HepG2 (cell line): ENCODE results near the gene ARPC3. TPM values are rescaled to one million over a fixed set of nuclear protein-coding genes. Genes with fewer than 3 reads are reported as not detected.
A peak's percentile ranks its signal among the peaks of the same experiment; 100 is the strongest.

Experiments used
- ATF1 ChIP-seq: IDR thresholded peaks from 2 replicates; pipeline ENCODE4 v1.6.1; 2016; ENCODE audit warnings: mild to moderate bottlenecking, control low read depth
- ATF7 ChIP-seq, 2 experiments: fragments of 450-650 bp in 1 of 2; sonication (generic) in 1 of 2; formaldehyde crosslinking in 1 of 2; IDR thresholded peaks; 2 replicates each; pipeline versions ENCODE4 v1.4.0 to v1.6.1; 2016 to 2020; ENCODE audit warnings: antibody characterized with exemption in 1 of 2, mild to moderate bottlenecking in 1 of 2, missing genetic modification reagents in 1 of 2
- ELF1 ChIP-seq: sonication (generic); formaldehyde crosslinking; IDR thresholded peaks from 2 replicates; pipeline ENCODE4 v1.4.0; 2020; ENCODE audit warnings: missing genetic modification reagents
- ELF3 ChIP-seq: IDR thresholded peaks from 2 replicates; pipeline ENCODE4 v1.6.1; 2016; ENCODE audit warnings: missing genetic modification reagents, missing compliant biosample characterization
- KAT2B ChIP-seq: fragments of 150-350 bp; IDR thresholded peaks from 2 replicates; pipeline ENCODE4 v1.6.1; 2014; ENCODE audit warnings: low read depth, low read length, borderline replicate concordance
- MAFG ChIP-seq: sonication (generic); formaldehyde crosslinking; IDR thresholded peaks from 2 replicates; pipeline ENCODE4 v1.5.1; 2020; ENCODE audit warnings: mild to moderate bottlenecking, missing genetic modification reagents
- PHF5A ChIP-seq: IDR thresholded peaks from one replicate; pipeline ENCODE4 v1.6.1; 2018; ENCODE audit warnings: low read depth, missing genetic modification reagents; ENCODE audit not compliant: unreplicated experiment
- POLR2AphosphoS2 ChIP-seq: IDR thresholded peaks from 2 replicates; pipeline ENCODE4 v1.6.1; 2011; ENCODE audit warnings: low read depth, low read length, improper control_type of control experiment
- PTBP1 ChIP-seq: fragments of 200-400 bp; formaldehyde crosslinking; IDR thresholded peaks from 2 replicates; pipeline ENCODE4 v1.6.1; 2018; ENCODE audit warnings: low read length, low read depth; ENCODE audit not compliant: poor library complexity, severe bottlenecking
- RBAK ChIP-seq: sonication (generic); formaldehyde crosslinking; IDR thresholded peaks from 2 replicates; pipeline ENCODE4 v1.5.1; 2020; ENCODE audit warnings: mild to moderate bottlenecking, missing genetic modification reagents
- SIN3B ChIP-seq: fragments of 150-350 bp; IDR thresholded peaks from 2 replicates; pipeline ENCODE4 v1.6.1; 2014; ENCODE audit warnings: low read length
- SNRNP70 ChIP-seq: fragments of 200-400 bp; formaldehyde crosslinking; IDR thresholded peaks from 2 replicates; pipeline ENCODE4 v1.6.1; 2017; ENCODE audit warnings: mild to moderate bottlenecking, low read depth, low read length, moderate library complexity
- STAT5B ChIP-seq: sonication (generic); formaldehyde crosslinking; IDR thresholded peaks from 2 replicates; pipeline ENCODE4 v1.4.0; 2020; ENCODE audit warnings: missing genetic modification reagents
- TCF7L2 ChIP-seq: IDR thresholded peaks from 2 replicates; pipeline ENCODE4 v1.6.1; 2011; ENCODE audit warnings: mild to moderate bottlenecking, low read depth, low read length, moderate library complexity
- ZFY ChIP-seq: sonication (generic); formaldehyde crosslinking; IDR thresholded peaks from 2 replicates; pipeline ENCODE4 v1.4.0; 2020; ENCODE audit warnings: missing genetic modification reagents
- ZNF446 ChIP-seq: sonication (generic); formaldehyde crosslinking; IDR thresholded peaks from 2 replicates; pipeline ENCODE4 v1.5.0; 2020; ENCODE audit warnings: mild to moderate bottlenecking, missing genetic modification reagents
- ZNF780A ChIP-seq: sonication (generic); formaldehyde crosslinking; IDR thresholded peaks from 2 replicates; pipeline ENCODE4 v1.8.0; 2022; ENCODE audit warnings: mild to moderate bottlenecking, missing genetic modification reagents, moderate library complexity
- polyA plus RNA-seq, 8 experiments: library from polyadenylated mRNA; depleted of rRNA in 3 of 8; stranded (reverse) in 7 of 8; unstranded in 1 of 8; fragments of >200 nt; fragmentation: Illumina TruSeq in 4 of 8; extraction: Trizol in 4 of 8; gene quantifications; 2 replicates each; pipeline versions ENCODE4 v1.2.1 to v1.2.3, GENCODE V29; 2011 to 2016; ENCODE audit warnings: low read depth in 4 of 8, missing spikeins in 1 of 8, mixed read lengths in 1 of 8; ENCODE audit not compliant: insufficient read depth in 1 of 8
- total RNA-seq, 5 experiments: library from RNA; depleted of rRNA; stranded (reverse); fragments of >200 nt; fragmentation: Illumina TruSeq; extraction: Trizol; gene quantifications; 2 replicates each; pipeline ENCODE4 v1.2.3, GENCODE V29; 2016; ENCODE audit warnings: low read depth in 1 of 5
- TF ChIP-seq, protein P1 (sequence below), 2 experiments: fragments of 450-650 bp in 1 of 2; sonication (generic) in 1 of 2; formaldehyde crosslinking; IDR thresholded peaks; 2 replicates each; pipeline versions ENCODE4 v1.5.0 to v1.8.0; 2020 to 2022; ENCODE audit warnings: mild to moderate bottlenecking in 1 of 2, missing genetic modification reagents in 1 of 2
- TF ChIP-seq, protein P2 (sequence below): sonication (generic); formaldehyde crosslinking; IDR thresholded peaks from 2 replicates; pipeline ENCODE4 v1.5.1; 2020; ENCODE audit warnings: missing genetic modification reagents, mild to moderate bottlenecking, borderline replicate concordance
- TF ChIP-seq, protein P3 (sequence below): IDR thresholded peaks from 2 replicates; pipeline ENCODE4 v1.6.1; 2012; ENCODE audit warnings: inconsistent platforms
- TF ChIP-seq, protein P4 (sequence below): sonication (generic); formaldehyde crosslinking; IDR thresholded peaks from 2 replicates; pipeline ENCODE4 v1.5.0; 2020; ENCODE audit warnings: missing genetic modification reagents
- TF ChIP-seq, protein P5 (sequence below): sonication (generic); formaldehyde crosslinking; IDR thresholded peaks from 2 replicates; pipeline ENCODE4 v1.4.0; 2020; ENCODE audit warnings: missing genetic modification reagents
- TF ChIP-seq, protein P6 (sequence below): sonication (generic); formaldehyde crosslinking; IDR thresholded peaks from 2 replicates; pipeline ENCODE4 v1.8.1; 2023; ENCODE audit warnings: missing genetic modification reagents, mild to moderate bottlenecking, borderline replicate concordance
- TF ChIP-seq, protein P7 (sequence below): sonication (generic); formaldehyde crosslinking; IDR thresholded peaks from 2 replicates; pipeline ENCODE4 v1.5.0; 2020; ENCODE audit warnings: missing genetic modification reagents, mild to moderate bottlenecking, borderline replicate concordance

ARPC3 gene
- total and polyA plus RNA-seq, 2 of the 13 experiments (the other 11 are each of a cell fraction or from before 2014, with no cell fraction given) = 32.7 to 234 TPM

DNA sequence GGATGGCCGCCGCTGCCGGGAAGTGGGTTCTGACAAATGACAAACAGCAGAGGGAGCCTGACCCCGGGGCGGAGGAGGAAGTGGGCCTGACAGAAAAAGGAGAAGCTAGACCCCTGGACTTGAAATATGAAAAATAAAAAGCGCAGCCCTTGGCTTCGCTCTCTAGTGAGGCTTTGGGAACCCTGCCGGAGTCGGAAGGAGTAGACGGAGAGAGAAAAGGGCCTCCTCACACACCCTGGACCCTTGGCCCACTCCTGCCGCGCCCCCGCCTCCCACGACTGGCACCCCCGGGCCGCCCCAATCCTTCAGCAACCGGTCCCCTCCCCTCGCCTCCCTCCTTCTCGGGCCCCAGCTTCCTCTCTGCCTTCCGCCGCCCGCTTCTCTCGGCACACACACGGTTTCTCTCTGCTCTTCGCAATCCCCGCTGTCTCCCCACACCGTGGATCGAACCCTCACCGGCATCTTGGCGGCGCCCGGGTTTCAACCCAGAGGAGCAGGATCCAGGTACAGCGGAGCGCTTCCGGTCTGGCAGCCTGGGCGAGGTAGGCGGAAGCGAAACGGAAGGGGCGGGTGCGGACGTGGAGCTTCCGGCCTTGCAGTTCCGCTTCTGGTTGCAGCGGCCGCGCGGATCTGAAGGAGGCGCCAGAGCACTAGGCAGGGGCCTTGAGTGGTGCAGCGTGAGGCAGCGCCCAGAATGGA, at the start of gene ARPC3 (continued):
- TF ChIP-seq, protein P1, sequence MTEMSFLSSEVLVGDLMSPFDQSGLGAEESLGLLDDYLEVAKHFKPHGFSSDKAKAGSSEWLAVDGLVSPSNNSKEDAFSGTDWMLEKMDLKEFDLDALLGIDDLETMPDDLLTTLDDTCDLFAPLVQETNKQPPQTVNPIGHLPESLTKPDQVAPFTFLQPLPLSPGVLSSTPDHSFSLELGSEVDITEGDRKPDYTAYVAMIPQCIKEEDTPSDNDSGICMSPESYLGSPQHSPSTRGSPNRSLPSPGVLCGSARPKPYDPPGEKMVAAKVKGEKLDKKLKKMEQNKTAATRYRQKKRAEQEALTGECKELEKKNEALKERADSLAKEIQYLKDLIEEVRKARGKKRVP (CRISPR knock-in tag; IDR thresholded peaks at IDR 0.05) = peak in 1 of 2 experiments; percentile 59; a peak in 1 of 4 replicates
- TF ChIP-seq ATF7 (IDR thresholded peaks at IDR 0.05) (no peak), ATF7 (CRISPR knock-in tag; IDR thresholded peaks at IDR 0.05) (no peak), MAFG (CRISPR knock-in tag) (no peak), KAT2B (no peak), ELF1 (CRISPR knock-in tag) (peak; percentile 99), PTBP1 (no peak), ATF1 (CRISPR knock-in tag) (no peak), RBAK (CRISPR knock-in tag) (no peak), TCF7L2 (no peak), SIN3B (no peak), ZNF780A (no peak), PHF5A (CRISPR knock-in tag) (peak; percentile 67), ELF3 (CRISPR knock-in tag) (peak; percentile 86), ZNF446 (peak; percentile 74; the same call in 1 of the 2 replicates), ZFY (peak; percentile 77), POLR2AphosphoS2 (no peak), SNRNP70 (no peak), STAT5B (CRISPR knock-in tag) (no peak)
- TF ChIP-seq, protein P2, sequence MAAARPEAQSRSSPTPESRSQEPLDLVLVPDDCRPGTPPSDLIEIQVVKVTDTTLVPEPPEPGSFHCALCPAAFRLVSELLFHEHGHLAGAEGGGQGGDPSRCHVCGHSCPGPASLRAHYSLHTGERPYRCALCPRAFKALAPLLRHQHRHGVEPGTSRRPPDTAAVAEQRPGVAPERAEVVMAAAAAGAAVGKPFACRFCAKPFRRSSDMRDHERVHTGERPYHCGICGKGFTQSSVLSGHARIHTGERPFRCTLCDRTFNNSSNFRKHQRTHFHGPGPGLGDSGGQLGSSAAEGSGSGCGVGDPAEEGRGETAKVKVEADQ (CRISPR knock-in tag) = no peak
- TF ChIP-seq, protein P3, sequence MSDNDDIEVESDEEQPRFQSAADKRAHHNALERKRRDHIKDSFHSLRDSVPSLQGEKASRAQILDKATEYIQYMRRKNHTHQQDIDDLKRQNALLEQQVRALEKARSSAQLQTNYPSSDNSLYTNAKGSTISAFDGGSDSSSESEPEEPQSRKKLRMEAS = peak; percentile 6; the same call in 1 of the 2 replicates
- TF ChIP-seq, protein P4, sequence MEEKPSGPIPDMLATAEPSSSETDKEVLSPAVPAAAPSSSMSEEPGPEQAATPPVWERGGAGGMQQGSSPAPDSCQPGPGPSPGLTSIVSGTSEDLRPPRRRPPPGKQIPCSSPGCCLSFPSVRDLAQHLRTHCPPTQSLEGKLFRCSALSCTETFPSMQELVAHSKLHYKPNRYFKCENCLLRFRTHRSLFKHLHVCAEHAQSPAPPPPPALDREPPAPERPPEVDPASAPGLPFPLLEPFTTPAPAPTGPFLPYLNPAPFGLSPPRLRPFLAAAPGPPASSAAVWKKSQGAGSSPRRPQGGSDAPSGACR = no peak
- TF ChIP-seq, protein P5, sequence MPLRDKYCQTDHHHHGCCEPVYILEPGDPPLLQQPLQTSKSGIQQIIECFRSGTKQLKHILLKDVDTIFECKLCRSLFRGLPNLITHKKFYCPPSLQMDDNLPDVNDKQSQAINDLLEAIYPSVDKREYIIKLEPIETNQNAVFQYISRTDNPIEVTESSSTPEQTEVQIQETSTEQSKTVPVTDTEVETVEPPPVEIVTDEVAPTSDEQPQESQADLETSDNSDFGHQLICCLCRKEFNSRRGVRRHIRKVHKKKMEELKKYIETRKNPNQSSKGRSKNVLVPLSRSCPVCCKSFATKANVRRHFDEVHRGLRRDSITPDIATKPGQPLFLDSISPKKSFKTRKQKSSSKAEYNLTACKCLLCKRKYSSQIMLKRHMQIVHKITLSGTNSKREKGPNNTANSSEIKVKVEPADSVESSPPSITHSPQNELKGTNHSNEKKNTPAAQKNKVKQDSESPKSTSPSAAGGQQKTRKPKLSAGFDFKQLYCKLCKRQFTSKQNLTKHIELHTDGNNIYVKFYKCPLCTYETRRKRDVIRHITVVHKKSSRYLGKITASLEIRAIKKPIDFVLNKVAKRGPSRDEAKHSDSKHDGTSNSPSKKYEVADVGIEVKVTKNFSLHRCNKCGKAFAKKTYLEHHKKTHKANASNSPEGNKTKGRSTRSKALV (CRISPR knock-in tag) = 0 out of 2 replicates have a peak, but pooled peaks have one; percentile 21
- TF ChIP-seq, protein P6, sequence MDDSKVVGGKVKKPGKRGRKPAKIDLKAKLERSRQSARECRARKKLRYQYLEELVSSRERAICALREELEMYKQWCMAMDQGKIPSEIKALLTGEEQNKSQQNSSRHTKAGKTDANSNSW (CRISPR knock-in tag) = no peak
- TF ChIP-seq, protein P7, sequence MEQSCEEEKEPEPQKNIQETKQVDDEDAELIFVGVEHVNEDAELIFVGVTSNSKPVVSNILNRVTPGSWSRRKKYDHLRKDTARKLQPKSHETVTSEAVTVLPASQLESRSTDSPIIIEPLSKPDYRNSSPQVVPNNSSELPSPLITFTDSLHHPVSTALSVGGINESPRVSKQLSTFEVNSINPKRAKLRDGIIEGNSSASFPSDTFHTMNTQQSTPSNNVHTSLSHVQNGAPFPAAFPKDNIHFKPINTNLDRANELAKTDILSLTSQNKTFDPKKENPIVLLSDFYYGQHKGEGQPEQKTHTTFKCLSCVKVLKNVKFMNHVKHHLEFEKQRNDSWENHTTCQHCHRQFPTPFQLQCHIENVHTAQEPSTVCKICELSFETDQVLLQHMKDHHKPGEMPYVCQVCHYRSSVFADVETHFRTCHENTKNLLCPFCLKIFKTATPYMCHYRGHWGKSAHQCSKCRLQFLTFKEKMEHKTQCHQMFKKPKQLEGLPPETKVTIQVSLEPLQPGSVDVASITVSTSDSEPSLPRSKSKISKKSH (CRISPR knock-in tag) = no peak
